Subcutaneous abdominal adipose tissue (tissue), 5 donors: ENCODE data around the gene DNAJC5G.
"Not testable (repeated sequence)": the region's sequence is repeated elsewhere in the genome, so short reads cannot be mapped to it uniquely, and the experiment has no call there.

ENCODE experiments used
- H3K27ac ChIP-seq: one replicate; pipeline ENCODE4 v1.7.0; 2013; ENCODE audit warnings: low read depth, mild to moderate bottlenecking, inconsistent platforms, low read length, moderate library complexity
- H3K27me3 ChIP-seq, 5 donors: one replicate each; pipeline ENCODE4 v1.7.0; 2013; ENCODE audit warnings: low read length in 5 of 5, inconsistent platforms in 1 of 5; ENCODE audit not compliant: control insufficient read depth in 5 of 5, insufficient read depth in 4 of 5
- H3K36me3 ChIP-seq, 5 donors: one replicate each; pipeline ENCODE4 v1.7.0; 2013; ENCODE audit warnings: low read length in 5 of 5; ENCODE audit not compliant: control insufficient read depth in 5 of 5, insufficient read depth in 5 of 5
- H3K4me1 ChIP-seq, 5 donors: one replicate each; pipeline ENCODE4 v1.7.0; 2013; ENCODE audit warnings: low read length in 5 of 5, mild to moderate bottlenecking in 3 of 5, moderate library complexity in 1 of 5; ENCODE audit not compliant: control insufficient read depth in 5 of 5, insufficient read depth in 5 of 5
- H3K4me3 ChIP-seq, 5 donors: one replicate each; pipeline ENCODE4 v1.7.0; 2013; ENCODE audit warnings: low read length in 5 of 5, low read depth in 1 of 5
- H3K9ac ChIP-seq, 5 donors: one replicate each; pipeline ENCODE4 v1.7.0; 2013; ENCODE audit warnings: low read length in 5 of 5, mild to moderate bottlenecking in 4 of 5, moderate library complexity in 3 of 5
- H3K9me3 ChIP-seq, 5 donors: one replicate each; pipeline ENCODE4 v1.7.0; 2013; ENCODE audit warnings: low read length in 5 of 5; ENCODE audit not compliant: control insufficient read depth in 5 of 5
- donor health status: healthy.
- donor health status: healthy.
- donor health status: healthy.
- donor health status: healthy.
- donor health status: healthy.

DNAJC5G gene

GRCh38 chr2:27296481-27296880, 21.2 kb downstream of the DNAJC5G start:
- Histone ChIP-seq H3K4me1 (peaks cover 0 to 4% (median 0%) of the 10 kb centered on the region in 5 donors), H3K36me3 (no peaks in the 10 kb centered on the region), H3K9me3 (no peaks in the 10 kb centered on the region), H3K27me3 (peaks cover 4 to 14% (median 10%) of the 10 kb centered on the region in 5 donors), H3K27ac (no peak overlapping the region), H3K9ac (no peak overlapping the region), H3K4me3 (no peak overlapping the region)

DNA sequence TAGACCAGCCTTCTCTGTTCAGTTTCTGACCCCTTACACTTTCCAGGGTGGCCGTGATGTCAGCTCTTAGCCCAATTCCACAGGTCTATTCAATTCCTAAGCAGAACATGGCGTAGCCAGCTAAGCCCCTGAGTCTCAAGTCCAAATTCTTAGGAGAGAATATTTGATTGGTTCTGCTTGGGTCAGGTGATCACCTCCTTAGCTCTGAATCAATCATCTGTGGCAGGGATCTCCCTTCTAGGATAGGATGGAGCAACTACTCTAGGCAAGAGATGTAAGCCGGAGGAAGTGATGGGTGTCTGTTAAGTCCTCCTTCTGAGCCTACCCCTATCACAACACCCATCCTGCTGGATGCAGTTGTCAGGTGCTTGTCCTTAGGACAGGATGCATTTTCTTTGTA, 22.0 kb downstream of the DNAJC5G start:
- Histone ChIP-seq H3K9me3 (no peaks in the 10 kb centered on the region), H3K27me3 (peaks cover 0 to 9% (median 5%) of the 10 kb centered on the region in 5 donors), H3K27ac (no peak overlapping the region), H3K4me3 (no peak overlapping the region), H3K4me1 (peaks cover 0 to 4% (median 0%) of the 10 kb centered on the region in 5 donors), H3K9ac (no peak overlapping the region), H3K36me3 (no peaks in the 10 kb centered on the region)

GRCh38 chr2:27298391-27299080, 23.3 kb downstream of the DNAJC5G start:
- peaks cover 0 to 5% (median 4%) of the 10 kb centered on the region in 5 donors for H3K4me1 ChIP-seq
- peaks cover 0 to 9% (median 5%) of the 10 kb centered on the region in 5 donors for H3K27me3 ChIP-seq
- no peaks in the 10 kb centered on the region for H3K36me3 ChIP-seq
- H3K9ac ChIP-seq: no peak overlapping the region
- H3K9me3 ChIP-seq: no peaks in the 10 kb centered on the region
- H3K27ac ChIP-seq: no peak overlapping the region
- no peak overlapping the region for H3K4me3 ChIP-seq

DNA sequence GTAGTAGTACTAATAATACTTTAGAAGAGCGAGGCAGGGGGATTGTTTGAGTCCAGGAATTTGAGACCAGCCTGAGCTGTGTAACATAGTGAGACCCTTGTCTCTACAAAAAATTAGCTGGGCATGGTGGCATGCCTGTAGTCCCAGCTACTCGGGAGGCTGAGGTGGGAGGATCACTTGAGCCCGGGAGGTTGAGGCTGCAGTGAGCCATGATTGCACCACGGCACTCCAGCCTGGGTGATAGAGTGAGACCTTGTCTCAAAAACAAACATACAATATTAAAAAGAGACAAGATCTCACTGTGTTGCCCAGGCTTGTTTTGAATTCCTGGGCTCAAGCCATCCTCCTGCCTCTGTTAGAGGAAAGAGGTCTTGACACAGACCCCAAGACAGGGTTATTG, 25.4 kb downstream of the DNAJC5G start:
- H3K27me3 ChIP-seq: peaks cover 0 to 13% (median 9%) of the 10 kb centered on the region in 5 donors
- not testable (repeated sequence) for H3K4me1 ChIP-seq, H3K4me3 ChIP-seq, H3K36me3 ChIP-seq, H3K27ac ChIP-seq, H3K9me3 ChIP-seq, H3K9ac ChIP-seq

DNA sequence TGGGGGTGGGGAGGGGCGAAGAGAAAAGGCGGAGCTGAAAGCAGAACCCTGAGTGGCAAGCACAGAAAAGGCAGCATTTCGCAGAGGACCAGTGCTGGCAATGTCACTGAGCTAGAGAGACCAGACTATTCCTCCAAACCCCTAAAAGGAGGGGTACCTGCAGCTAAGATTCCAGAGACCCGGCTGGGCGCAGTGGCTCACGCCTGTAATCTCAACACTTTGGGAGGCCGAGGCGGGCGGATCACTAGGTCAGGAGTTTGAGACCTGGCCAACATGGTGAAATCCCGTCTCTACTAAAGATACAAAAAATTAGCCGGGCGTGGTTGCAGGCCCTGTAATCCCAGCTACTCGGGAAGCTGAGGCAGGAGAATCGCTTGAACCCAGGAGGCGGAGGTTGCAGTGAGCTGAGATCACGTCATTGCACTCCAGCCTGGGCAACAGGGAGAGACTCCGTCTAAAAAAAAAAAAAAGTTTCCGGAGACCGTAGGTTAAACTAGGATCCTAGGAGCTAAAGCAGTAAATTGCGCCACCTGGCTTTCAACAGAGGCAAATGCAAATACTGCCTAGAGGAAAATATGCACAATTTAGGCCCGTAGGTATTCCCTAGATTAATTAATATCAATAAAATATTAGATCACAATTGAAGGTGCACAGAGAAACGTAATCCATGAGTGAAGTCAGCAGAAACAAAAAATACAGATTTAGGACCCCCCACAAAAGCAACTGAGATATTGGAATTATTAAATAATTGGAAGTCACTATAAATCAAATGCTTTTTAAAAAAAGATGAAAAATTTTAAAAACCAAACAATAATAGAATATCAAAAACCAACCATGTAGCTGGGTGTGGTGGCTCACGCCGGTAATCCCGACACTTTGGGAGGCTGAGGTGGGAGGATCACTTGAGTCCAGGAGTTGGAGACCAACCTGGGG, 28.1 kb downstream of the DNAJC5G start:
- peak overlapping the region; percentile 42 to 59 (median 55) for H3K4me3 ChIP-seq
- H3K27ac ChIP-seq: no peak overlapping the region
- peaks cover 1 to 28% (median 22%) of the 10 kb centered on the region in 5 donors for H3K4me1 ChIP-seq
- no peaks in the 10 kb centered on the region for H3K36me3 ChIP-seq
- no peaks in the 10 kb centered on the region for H3K9me3 ChIP-seq
- peaks cover 24 to 38% (median 34%) of the 10 kb centered on the region in 5 donors for H3K27me3 ChIP-seq
- peak overlapping the region in 4 of 5 donors; percentile 15 to 69 (median 58) for H3K9ac ChIP-seq

GRCh38 chr2:27304488-27305240, 29.4 kb downstream of the DNAJC5G start:
- Histone ChIP-seq H3K4me3 (no peak overlapping the region), H3K9ac (no peak overlapping the region), H3K4me1 (peaks cover 4 to 31% (median 23%) of the 10 kb centered on the region in 5 donors), H3K27me3 (peaks cover 27 to 40% (median 35%) of the 10 kb centered on the region in 5 donors), H3K27ac (no peak overlapping the region), H3K36me3 (peaks cover 0 to 9% (median 4%) of the 10 kb centered on the region in 5 donors), H3K9me3 (no peaks in the 10 kb centered on the region)

- H3K27ac ChIP-seq: no peak overlapping the region
- no peak overlapping the region for H3K4me3 ChIP-seq
- no peaks in the 10 kb centered on the region for H3K9me3 ChIP-seq
- no peak overlapping the region for H3K9ac ChIP-seq
- peaks cover 0 to 15% (median 6%) of the 10 kb centered on the region in 5 donors for H3K36me3 ChIP-seq
- peaks cover 27 to 40% (median 35%) of the 10 kb centered on the region in 5 donors for H3K27me3 ChIP-seq
- H3K4me1 ChIP-seq: peaks cover 4 to 31% (median 23%) of the 10 kb centered on the region in 5 donors
Observed at GRCh38 chr2:27305516-27305915, 30.3 kb downstream of the DNAJC5G start.

GRCh38 chr2:27306136-27306535, 30.9 kb downstream of the DNAJC5G start:
- Histone ChIP-seq H3K36me3 (peaks cover 0 to 16% (median 8%) of the 10 kb centered on the region in 5 donors), H3K27ac (no peak overlapping the region), H3K27me3 (peaks cover 27 to 40% (median 35%) of the 10 kb centered on the region in 5 donors), H3K9ac (no peak overlapping the region), H3K4me3 (peak overlapping the region in 1 of 5 donors; percentile 16), H3K9me3 (no peaks in the 10 kb centered on the region), H3K4me1 (peaks cover 4 to 31% (median 23%) of the 10 kb centered on the region in 5 donors)

DNA sequence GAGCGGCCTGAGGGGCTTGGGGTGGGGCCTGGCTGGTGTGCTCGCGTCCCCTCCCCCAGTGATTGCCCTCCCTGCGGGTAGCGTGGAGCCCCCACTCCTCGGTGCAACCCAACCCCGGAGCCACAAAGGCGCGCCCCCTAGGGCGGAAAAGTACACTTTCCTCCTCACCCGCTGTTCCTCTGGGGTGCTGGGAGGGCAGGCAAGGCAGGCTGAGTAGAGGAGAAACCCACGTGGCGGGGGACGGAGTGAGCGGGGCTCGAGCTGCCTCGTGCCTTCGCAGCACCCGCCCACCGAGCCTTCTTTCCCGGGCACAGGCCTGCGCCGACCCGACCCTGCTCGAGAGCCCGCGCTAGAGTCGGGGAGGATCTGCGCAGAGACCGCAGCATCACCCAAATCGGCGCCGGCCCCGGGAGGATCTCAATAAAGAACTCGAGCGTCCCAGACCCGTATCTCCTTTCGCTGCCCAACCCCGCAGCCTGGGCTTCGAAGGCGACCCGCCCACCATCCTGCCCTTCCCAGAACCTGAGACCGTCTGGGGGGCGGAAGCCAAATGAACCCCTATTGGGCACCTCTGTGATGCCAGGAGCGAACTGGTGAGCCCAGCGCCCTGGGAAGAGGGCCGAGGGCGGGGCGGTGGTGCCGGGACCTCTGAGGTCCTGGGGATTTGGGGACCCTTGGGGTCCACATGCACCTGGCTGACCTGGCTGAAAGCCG, 31.5 kb downstream of the DNAJC5G start:
- no peaks in the 10 kb centered on the region for H3K9me3 ChIP-seq
- peak overlapping the region in 1 of 5 donors; percentile 16 for H3K4me3 ChIP-seq
- H3K36me3 ChIP-seq: peaks cover 0 to 22% (median 13%) of the 10 kb centered on the region in 5 donors
- peaks cover 4 to 31% (median 23%) of the 10 kb centered on the region in 5 donors for H3K4me1 ChIP-seq
- H3K27ac ChIP-seq: no peak overlapping the region
- peaks cover 27 to 40% (median 35%) of the 10 kb centered on the region in 5 donors for H3K27me3 ChIP-seq
- H3K9ac ChIP-seq: no peak overlapping the region
